HG02884 (cell line): ENCODE data around the gene POU2F1.
"Not testable (repeated sequence)": the region's sequence is repeated elsewhere in the genome, so short reads cannot be mapped to it uniquely, and the experiment has no call there.

Experiments used
- ATAC-seq: cut with Tn5 transposase; IDR thresholded peaks from one replicate; pipeline ENCODE4 v1.9.1; 2021; ENCODE audit warnings: mild to moderate bottlenecking, moderate library complexity; ENCODE audit not compliant: unreplicated experiment

POU2F1 gene

DNA sequence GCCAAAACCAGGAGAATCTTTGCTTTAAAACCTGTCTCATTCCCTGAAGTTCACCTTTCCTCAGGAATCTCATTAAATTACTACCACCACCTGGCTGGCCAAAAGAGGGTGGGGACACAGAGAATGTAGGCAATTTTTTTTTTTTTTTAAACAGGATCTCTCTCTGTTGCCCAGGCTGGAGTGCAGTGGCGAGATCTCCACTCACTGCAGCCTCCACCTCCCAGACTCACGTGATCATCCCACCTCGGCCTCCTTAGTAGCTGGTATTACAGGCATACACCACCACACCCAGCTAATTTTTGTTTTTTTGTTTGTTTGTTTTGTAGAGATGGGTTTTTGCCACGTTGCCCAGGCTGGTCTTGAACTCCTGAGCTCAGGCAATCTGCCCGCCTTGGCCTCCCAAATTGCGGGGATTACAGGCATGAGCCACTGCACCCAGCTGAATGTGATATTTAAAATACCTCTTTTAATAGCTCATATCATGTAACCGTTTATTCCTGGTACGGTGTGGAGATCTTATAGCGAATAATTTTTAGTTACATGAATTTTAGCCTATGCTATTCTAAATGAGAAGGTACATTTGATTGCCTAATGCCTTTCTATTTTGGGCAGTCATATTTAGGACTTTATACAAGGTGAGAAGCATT is 84.5 kb downstream of the POU2F1 start:
- no peak for ATAC-seq

DNA sequence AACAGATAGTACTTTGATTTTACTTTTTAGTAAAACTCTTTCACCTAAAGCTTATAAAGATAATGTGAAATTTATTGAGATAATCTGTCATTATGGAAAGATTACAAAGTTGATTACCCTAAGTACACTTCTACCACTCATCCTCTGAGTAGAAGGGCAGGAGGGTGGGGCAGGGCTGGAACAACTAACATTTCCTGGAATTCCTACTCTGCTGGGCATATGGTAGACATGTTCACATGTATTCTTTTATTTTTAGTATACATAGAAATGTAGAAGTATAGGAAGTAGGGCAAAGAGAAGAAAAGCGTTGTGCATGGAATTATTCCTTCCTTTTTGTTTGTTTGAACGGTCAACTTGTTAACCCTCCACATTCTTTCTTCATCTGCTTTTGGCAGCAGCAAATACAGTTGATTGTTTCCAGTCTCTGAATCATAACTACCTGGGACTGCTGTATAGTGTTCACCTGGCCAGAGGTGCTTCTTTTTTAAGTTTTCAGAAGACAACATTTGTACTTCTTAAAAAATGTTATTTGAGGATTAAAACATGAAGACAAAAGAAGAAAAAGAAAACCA is 85.1 kb downstream of the POU2F1 start:
- ATAC-seq, result no peak

DNA sequence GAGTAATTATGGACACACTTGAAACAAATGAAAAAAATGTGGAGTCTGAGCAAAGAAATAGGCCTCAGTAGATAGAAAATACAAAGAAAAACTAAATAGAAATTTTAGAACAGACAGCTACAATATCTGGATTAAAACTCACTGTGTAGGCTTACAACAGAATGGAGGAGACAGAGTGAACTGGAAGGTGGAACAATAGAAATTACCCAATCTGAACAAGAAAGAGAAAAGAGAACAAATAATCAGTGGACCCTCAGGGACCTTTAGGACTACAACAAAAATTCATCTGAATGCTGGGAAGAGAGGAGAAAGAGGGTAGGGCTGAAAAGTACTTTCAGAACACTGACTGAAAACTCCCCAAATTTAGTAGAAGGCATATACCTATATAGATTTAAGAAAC is 90.0 kb downstream of the POU2F1 start:
- ATAC-seq, result no peak

DNA sequence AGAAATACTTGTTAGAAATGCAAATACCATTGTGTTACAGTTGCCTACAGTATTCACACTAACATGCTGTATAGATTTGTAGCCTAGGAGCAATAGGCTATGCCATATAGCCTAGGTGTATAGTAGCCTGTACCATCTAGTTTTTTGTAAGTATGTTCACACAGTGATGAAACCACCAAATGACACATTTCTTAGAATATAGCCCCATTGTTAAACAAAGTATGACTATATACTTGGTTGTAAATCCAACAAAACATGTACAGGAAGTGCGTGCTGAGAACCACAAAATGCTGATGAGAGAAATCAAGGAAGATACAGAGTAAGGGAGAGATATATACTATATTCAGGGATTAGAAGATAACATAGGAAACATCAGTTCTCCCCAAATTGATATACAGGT is 92.2 kb downstream of the POU2F1 start:
- no peak for ATAC-seq

DNA sequence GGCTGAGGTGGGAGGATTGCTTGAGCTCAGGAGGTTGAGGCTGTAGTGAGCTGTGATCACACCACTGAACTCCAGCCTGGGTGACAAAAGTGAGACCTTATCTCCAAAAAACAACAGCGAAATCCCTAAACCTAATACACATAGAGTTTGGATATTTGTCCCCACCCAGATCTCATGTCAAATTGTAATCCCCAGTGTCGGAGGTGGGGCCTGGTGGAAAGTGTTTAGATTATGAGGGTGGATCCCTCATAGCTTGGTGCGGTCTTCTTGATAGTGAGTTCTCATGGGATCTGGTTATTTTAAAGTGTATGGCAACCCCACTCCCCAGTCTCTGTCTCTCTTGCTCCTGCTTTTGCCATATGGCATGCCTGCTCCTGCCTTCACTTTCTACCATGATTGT is 94.0 kb downstream of the POU2F1 start:
- ATAC-seq, result no peak

DNA sequence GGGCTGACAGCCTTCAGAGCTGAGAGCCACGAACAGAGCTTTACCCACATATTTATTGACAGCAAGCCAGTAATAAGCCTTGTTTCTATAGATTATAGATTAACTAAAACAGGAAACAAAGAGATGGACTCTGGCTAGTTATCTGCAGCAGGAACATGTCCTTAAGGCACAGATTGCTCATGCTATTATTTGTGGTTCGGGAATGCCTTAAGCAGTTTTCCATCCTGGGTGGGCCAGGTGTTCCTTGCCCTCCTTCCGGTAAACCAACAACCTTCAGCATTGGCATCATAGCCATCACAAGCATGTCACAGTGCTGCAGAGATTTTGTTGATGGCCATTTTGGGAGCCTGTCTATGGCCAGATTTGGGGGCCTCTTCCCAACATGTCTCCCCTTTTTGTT is 96.8 kb downstream of the POU2F1 start:
- ATAC-seq, result no peak

DNA sequence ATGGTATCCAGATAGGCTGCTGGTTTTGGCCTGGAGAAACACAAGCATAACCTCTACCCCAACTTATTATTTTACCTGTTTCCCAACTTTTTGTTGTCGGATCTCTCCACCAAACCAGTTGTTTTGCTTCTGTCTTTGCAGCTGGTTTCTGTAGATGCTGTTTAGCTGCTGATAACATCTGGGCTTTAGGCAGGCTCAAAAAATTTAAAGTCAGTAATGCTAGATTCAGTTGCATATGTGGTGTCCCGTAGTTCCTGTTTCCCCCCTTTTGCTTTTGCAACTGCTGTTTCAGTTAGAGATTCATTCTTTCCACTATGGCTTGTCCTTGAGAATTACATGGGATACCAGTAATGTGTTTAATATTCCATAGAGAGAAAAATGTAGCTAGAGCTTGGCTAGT is 98.5 kb downstream of the POU2F1 start:
- ATAC-seq, result not testable (repeated sequence)

DNA sequence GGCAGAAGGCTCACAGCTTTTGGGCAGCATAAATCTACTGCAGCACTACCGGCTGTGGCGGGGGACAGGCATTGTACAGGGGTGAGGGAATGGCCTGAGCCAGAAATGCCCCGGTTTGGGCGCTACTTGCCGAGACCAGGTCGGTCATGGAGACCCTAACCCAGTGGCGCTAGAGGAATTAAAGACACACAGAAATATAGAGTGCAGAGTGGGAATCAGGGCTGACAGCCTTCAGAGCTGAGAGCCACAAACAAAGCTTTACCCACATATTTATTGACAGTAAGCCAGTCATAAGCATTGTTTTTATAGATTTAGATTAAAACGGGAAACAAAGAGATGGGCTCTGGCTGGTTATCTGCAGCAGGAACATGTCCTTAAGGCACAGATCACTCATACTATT is 101.8 kb downstream of the POU2F1 start:
- no peak for ATAC-seq

DNA sequence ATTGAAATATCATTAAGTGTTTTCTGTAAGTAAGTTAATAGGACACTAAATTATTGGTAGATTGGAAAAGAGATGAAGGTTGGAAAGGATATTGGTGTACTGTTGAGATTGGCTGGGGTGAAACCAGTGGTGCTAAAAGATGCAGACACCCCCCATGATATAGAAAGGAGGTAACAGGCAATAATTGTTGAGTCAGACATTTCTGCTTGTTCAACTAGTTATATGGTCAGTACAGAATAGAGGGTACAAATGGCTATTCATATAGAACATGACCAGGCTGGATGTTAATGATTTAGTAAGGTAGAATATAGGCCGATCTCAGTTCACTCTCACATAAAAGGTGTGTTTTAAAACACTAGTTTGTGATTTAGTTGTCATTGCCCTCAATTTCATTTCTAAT is 104.5 kb downstream of the POU2F1 start:
- ATAC-seq, result no peak

DNA sequence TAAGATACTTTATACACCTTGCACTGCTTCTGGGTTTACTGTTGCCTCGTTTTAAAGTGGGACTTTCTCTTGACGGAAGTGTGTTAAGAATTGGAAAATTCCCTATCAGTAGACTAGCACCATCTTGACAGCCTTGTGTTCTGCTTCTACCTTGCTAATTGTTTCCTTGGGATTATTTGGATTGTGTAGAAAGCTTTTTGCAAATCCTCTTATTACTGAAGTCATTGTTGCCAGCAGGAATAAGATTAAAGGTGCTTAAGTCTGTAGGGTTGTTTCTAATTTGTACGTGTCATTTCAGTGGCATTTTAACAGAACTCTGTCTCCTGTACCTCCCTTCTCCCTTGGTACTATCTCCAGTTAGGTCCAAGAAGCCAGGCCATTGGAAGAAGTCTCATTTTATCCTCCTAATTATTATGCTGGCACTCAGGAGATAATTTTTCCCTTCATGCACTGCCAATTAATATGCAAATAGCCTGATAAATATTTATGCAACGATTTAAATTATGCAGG is 107.7 kb downstream of the POU2F1 start:
- peak; percentile 0 for ATAC-seq

DNA sequence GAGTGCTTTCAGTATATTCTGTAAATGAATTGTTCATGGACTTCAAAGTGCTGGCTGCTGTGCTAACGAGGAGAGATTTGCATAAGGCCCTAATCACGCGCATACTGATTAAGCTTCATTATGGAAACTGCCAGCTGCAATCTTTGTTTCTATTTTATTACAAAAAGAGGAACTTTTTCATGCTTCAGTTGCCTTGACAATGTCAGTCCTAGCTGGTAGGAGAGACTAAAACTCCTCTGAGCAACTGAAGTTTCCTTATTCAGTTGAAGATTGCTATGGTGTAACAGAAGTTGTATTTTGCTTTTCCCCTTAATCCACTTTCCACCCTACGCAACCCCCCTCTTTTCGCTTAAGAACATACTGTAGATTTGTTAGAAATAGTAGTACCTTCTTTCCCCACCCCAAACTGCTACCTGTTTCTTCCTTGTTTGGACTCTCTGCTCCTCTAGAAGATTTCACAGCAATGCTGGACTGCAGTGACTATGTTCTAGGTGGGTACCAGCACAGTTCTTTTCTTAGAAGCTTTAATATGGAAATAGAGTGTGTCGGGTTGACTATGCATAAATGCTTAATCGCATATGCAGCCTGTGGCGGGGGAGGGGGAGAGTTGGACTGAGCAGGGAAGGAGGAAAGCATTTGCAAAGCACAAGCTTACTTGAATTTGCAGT is 108.3 kb downstream of the POU2F1 start:
- ATAC-seq, result peak; percentile 59

DNA sequence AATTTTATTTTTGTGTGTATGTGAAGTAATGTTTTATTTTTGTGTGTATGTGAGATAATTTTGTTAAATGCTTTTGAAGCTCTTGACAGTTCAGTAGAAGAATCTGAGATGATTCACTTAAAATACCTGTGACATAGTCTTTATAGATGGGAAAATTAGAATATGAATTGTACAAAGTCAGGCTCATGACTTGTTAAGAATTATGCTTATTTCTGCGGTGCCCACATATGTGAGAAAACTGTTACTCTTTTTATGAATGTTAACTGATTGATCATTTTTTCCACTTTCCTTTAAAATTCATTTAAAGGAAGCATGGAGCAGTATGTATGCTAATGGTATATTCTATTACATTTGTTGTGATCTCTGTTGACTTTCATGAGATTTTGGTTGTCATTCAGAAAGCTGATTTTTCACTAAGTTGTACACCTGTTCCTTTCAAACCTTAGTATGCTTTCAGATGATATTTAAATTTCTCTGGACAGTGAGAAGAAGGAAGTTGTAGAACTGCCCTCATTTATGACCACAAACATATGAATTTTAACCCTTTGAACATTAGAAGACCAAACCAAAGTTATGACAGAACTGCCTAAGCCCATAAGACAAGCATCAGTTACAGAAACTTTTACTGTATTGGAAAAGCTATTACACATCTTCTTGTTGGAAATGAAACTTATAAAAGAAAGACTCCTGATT is 110.1 kb downstream of the POU2F1 start:
- ATAC-seq, result peak; percentile 30

DNA sequence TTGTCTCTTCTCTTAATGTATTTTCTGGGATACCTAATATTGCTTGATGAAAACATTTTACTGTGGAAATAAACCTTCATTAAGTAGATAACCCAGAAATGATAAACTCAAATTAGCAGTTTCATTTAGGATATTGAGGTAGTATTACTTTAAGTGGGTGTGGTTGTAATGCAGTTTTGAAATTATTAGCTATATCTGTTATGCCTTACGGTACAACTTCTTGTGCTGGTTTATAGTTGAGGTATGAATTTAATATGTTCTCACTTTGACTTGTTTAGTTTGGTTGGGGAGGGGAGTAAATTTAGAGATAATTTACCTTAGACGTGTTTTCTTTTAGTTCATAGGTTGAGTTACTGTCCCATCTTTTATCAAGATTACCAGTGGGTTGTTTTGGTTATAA is 111.0 kb downstream of the POU2F1 start:
- no peak for ATAC-seq

DNA sequence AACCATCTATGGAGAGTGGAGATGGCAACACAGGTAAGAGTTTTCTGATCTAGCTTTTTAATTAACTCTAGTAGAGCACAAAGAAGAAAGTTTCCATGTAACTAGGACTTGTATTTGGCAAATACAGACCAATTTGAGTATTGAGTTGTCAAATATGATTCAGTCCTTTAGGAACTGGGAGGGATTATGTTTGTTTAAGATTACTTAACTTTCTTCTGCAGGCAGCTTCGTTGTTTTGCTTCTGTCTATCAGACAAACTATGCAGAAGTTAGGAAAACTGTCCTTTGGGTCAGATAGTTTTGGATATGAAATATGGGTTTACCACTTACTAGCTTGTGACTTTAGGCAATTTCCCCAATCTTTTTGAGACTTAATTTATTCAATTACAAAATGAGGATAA is 111.8 kb downstream of the POU2F1 start:
- no peak for ATAC-seq

DNA sequence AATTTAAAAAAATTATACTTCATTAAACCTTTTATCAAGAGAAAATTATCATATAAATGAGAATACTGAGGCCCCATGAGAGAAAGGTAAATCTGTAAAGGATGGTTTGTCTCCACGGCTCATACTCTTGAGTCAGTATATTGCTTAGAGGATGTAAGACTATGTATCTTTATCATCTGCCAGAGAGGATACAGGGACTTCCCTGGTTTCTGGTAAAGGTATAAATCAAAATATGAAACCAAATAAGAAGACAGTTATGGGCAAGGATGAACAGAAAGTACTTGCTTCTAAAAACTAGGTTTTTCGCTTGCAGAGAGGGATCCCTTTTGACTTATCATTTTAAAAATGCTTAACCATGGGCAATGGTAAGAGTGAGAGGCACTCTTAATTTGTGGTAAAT is 112.4 kb downstream of the POU2F1 start:
- ATAC-seq, result no peak

DNA sequence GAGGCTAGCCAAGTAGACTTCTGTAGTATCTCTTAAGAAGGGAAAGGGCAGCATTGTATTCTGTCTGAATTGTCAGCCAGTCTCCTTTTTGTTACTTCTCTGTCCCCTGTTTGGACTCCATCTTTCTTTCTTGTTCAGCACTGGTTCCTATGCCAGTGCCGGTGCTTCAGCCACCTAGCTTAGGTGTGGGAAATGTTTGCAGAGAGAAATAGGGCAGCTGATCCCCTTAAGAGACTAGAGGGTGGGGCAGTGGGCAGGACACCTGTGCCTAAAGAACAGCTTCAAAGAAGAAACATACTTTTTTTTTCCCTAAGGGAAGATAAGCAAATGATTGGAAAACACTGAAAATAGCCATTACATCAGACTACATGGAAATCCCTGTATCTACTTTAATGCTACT is 113.0 kb downstream of the POU2F1 start:
- no peak for ATAC-seq

DNA sequence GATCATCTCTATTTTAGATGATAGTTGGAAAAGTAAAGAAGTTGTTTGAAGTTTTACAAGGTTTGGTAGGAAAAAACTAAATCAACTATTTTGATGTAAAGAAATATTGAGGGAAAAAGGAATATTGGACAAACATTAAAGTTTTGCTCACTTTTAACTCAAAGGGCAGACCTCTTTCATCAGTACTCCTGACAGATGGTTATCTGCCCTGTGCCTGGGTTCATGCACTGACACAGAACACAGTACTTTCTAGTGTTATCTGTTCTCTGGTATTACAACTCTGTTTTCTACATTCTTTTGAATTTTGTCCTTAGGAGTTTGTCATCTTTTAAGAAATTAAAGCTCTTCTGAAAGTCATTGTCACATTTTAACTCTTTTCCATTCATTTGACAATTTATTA is 118.7 kb downstream of the POU2F1 start:
- no peak for ATAC-seq

DNA sequence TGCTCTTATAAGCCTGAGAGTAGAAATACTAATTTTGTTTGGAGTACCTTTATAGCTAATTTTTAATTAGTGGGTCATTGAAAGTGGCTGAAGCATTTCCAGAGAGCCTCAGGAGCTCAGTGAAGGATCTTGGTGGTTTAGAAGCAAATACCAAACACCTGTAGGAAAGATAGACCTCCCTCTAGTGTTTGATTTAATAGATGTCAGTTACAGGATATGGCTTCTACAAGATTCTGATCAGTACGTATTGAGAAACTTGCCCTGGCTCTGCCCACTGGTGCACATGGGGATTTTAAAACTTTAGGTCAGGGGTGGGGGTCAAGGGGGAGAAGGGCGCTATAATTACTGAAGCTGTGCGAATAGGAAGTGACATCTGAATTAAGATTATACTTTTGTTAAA is 122.2 kb downstream of the POU2F1 start:
- ATAC-seq, result no peak

DNA sequence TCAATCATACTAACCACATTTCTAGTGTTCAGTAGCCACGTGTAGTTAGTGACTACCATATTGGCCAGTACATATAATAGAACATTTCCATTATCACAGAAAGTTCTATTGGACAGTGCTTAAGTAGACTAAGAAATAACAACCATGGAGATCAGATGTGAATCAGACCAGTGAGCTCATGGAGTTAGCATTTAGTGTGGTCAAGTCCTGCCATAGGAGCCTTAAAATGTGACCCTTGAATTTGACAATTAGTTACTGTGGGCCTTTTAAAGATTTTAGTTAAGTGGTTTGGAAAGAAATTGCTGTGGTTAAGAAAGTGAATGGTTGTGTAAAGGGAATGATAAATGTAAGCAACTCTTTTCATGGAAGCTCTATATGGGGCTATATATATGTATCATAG is 123.4 kb downstream of the POU2F1 start:
- ATAC-seq, result no peak

DNA sequence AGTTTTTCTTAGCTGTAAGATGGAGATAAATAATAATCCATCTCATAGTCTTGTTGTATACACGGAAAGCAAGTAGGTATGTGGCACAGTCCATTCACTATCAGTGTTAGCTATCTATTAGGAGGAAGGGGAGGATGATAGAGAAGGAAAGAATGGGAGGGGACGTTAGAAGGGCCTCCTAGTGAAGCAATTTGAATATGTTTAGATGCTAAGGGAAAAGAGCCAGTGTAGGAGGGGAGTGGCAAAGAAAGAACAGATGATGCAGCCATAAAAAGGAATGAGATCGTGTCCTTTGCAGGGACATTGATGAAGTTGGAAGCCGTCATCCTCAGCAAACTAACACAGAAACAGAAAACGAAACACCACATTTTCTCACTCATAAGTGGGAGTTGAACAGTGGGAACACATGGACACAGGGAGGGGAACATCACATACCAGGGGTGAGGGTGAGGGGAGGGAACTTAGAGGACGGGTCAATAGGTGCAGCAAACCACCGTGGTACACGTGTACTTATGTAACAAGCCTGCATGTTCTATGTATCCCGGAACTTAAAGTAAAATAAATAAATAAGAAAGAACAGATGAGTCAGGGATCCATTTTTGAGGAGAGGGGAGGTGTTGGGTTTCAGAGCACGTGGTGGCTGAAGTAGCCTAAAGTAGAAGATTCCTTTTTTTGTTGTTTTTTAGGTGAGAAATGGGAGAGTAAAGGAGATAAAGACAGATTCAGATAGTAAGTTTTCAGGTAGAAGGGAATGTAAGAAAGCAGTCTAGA is 124.1 kb downstream of the POU2F1 start:
- ATAC-seq, result no peak

DNA sequence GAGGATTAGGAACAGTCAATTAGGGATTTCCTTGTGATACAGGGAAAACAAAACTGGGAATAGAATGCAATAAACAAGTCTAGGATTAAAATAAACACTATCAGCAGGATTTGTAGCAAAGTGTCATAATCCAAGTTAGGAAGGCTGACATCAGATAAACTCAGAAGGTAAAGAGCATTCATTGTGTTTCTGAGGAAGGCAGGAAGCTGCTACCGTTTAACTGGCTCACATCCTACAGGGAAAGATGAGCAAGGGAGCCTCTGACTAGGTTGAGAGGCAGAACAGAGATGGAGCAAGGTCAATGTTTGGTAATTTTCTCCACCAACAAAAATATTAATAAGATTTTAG is 124.7 kb downstream of the POU2F1 start:
- no peak for ATAC-seq
